IPS-15b (cell line): ENCODE measurements around the gene GPR21.

ENCODE experiments used
- H3K27me3 ChIP-seq: one replicate; pipeline ENCODE4 v1.6.1; 2013; ENCODE audit warnings: low read length; ENCODE audit not compliant: control insufficient read depth, insufficient read depth
- H3K36me3 ChIP-seq: one replicate; pipeline ENCODE4 v1.6.1; 2013; ENCODE audit warnings: low read length; ENCODE audit not compliant: control insufficient read depth, insufficient read depth
- H3K4me1 ChIP-seq: one replicate; pipeline ENCODE4 v1.6.1; 2013; ENCODE audit warnings: mild to moderate bottlenecking, low read length; ENCODE audit not compliant: control insufficient read depth, insufficient read depth
- H3K4me3 ChIP-seq: one replicate; pipeline ENCODE4 v1.5.1; 2013; ENCODE audit warnings: low read depth, low read length
- H3K9ac ChIP-seq: one replicate; pipeline ENCODE4 v1.6.1; 2013; ENCODE audit warnings: low read depth, mild to moderate bottlenecking, low read length
- H3K9me3 ChIP-seq: one replicate; pipeline ENCODE4 v1.6.1; 2013; ENCODE audit warnings: mild to moderate bottlenecking, low read length; ENCODE audit not compliant: control insufficient read depth, insufficient read depth

GPR21 gene

GRCh38 chr9:123070198-123070597 lies 36.7 kb downstream of the GPR21 start:
- Histone ChIP-seq H3K4me3 (no peak overlapping the region), H3K9ac (no peak overlapping the region), H3K9me3 (no peaks in the 10 kb centered on the region), H3K4me1 (peaks cover 30% of the 10 kb centered on the region), H3K27me3 (no peaks in the 10 kb centered on the region), H3K36me3 (peaks cover 3% of the 10 kb centered on the region)

- H3K4me1 ChIP-seq = peaks cover 39% of the 10 kb centered on the region
- H3K36me3 ChIP-seq = no peaks in the 10 kb centered on the region
- H3K27me3 ChIP-seq = no peaks in the 10 kb centered on the region
Observed at GRCh38 chr9:123072407-123072995, 39.0 kb downstream of the GPR21 start.

GRCh38 chr9:123073441-123073840 lies 40.0 kb downstream of the GPR21 start:
- peaks cover 39% of the 10 kb centered on the region for H3K4me1 ChIP-seq
- no peaks in the 10 kb centered on the region for H3K27me3 ChIP-seq
- H3K4me3 ChIP-seq = no peak overlapping the region
- no peak overlapping the region for H3K9ac ChIP-seq
- H3K9me3 ChIP-seq = no peaks in the 10 kb centered on the region
- H3K36me3 ChIP-seq = no peaks in the 10 kb centered on the region

More at GRCh38 chr9:123072407-123072995, 39.0 kb downstream of the GPR21 start:
- Histone ChIP-seq H3K4me3 (no peak overlapping the region), H3K9ac (no peak overlapping the region), H3K9me3 (no peaks in the 10 kb centered on the region)

- H3K4me1 ChIP-seq = peaks cover 39% of the 10 kb centered on the region
- H3K36me3 ChIP-seq = no peaks in the 10 kb centered on the region
- no peaks in the 10 kb centered on the region for H3K27me3 ChIP-seq
- H3K9me3 ChIP-seq = no peaks in the 10 kb centered on the region
- no peak overlapping the region for H3K9ac ChIP-seq
- no peak overlapping the region for H3K4me3 ChIP-seq
Observed at GRCh38 chr9:123073991-123074422, 40.5 kb downstream of the GPR21 start.

GRCh38 chr9:123074628-123075027 lies 41.2 kb downstream of the GPR21 start:
- Histone ChIP-seq H3K9ac (no peak overlapping the region), H3K4me1 (peaks cover 39% of the 10 kb centered on the region), H3K27me3 (no peaks in the 10 kb centered on the region), H3K36me3 (peaks cover 2% of the 10 kb centered on the region), H3K9me3 (no peaks in the 10 kb centered on the region), H3K4me3 (no peak overlapping the region)

GRCh38 chr9:123080444-123080843 lies 47.0 kb downstream of the GPR21 start:
- Histone ChIP-seq H3K9me3 (no peaks in the 10 kb centered on the region), H3K36me3 (peaks cover 4% of the 10 kb centered on the region), H3K4me1 (peaks cover 9% of the 10 kb centered on the region), H3K27me3 (no peaks in the 10 kb centered on the region), H3K9ac (no peak overlapping the region), H3K4me3 (no peak overlapping the region)

- H3K36me3 ChIP-seq = peaks cover 4% of the 10 kb centered on the region
Observed at GRCh38 chr9:123081824-123082223, 48.4 kb downstream of the GPR21 start.

GRCh38 chr9:123083680-123084079 lies 50.2 kb downstream of the GPR21 start:
- Histone ChIP-seq H3K4me3 (no peak overlapping the region), H3K9me3 (no peaks in the 10 kb centered on the region), H3K36me3 (peaks cover 4% of the 10 kb centered on the region), H3K27me3 (no peaks in the 10 kb centered on the region), H3K4me1 (no peaks in the 10 kb centered on the region), H3K9ac (no peak overlapping the region)

More at GRCh38 chr9:123081824-123082223, 48.4 kb downstream of the GPR21 start:
- Histone ChIP-seq H3K4me3 (no peak overlapping the region), H3K9ac (no peak overlapping the region), H3K27me3 (no peaks in the 10 kb centered on the region), H3K4me1 (no peaks in the 10 kb centered on the region), H3K9me3 (no peaks in the 10 kb centered on the region)

- no peaks in the 10 kb centered on the region for H3K9me3 ChIP-seq
- H3K36me3 ChIP-seq = peaks cover 4% of the 10 kb centered on the region
- H3K4me3 ChIP-seq = no peak overlapping the region
- no peaks in the 10 kb centered on the region for H3K27me3 ChIP-seq
- no peaks in the 10 kb centered on the region for H3K4me1 ChIP-seq
- no peak overlapping the region for H3K9ac ChIP-seq
Observed at GRCh38 chr9:123084256-123084655, 50.8 kb downstream of the GPR21 start.
